ENCODE results near the gene CAPN2.
"Not testable (repeated sequence)": the region's sequence is repeated elsewhere in the genome, so short reads cannot be mapped to it uniquely, and the experiment has no call there.

CAPN2 gene

GRCh38 chr1:223717695-223718363 lies 5.5 kb downstream of the CAPN2 start:
- DNase-seq, result no peak

GRCh38 chr1:223718850-223719249 lies 6.5 kb downstream of the CAPN2 start:
- no peak for DNase-seq

GRCh38 chr1:223720971-223721591 lies 8.7 kb downstream of the CAPN2 start:
- DNase-seq, result no peak

- DNase-seq, result no peak
These were observed 9.6 kb downstream of the CAPN2 start for GRCh38 chr1:223721658-223722607.

GRCh38 chr1:223723351-223723904 lies 11.1 kb downstream of the CAPN2 start:
- no peak for DNase-seq

- no peak for DNase-seq
These were observed 12.0 kb downstream of the CAPN2 start for GRCh38 chr1:223724376-223724775.

- no peak for DNase-seq
These were observed 13.2 kb downstream of the CAPN2 start for GRCh38 chr1:223725578-223725977.

GRCh38 chr1:223726380-223727001 lies 14.2 kb downstream of the CAPN2 start:
- no peak for DNase-seq

- no peak for DNase-seq
These were observed 15.2 kb downstream of the CAPN2 start for GRCh38 chr1:223727541-223727940.

GRCh38 chr1:223729906-223730305 lies 17.6 kb downstream of the CAPN2 start:
- DNase-seq, result no peak

GRCh38 chr1:223730479-223731132 lies 18.3 kb downstream of the CAPN2 start:
- no peak for DNase-seq

GRCh38 chr1:223731133-223731770 lies 18.9 kb downstream of the CAPN2 start:
- no peak for DNase-seq

GRCh38 chr1:223732993-223733798 lies 20.9 kb downstream of the CAPN2 start:
- no peak for DNase-seq

GRCh38 chr1:223733898-223734852 lies 21.8 kb downstream of the CAPN2 start:
- no peak for DNase-seq

- not testable (repeated sequence) for DNase-seq
These were observed 24.3 kb downstream of the CAPN2 start for GRCh38 chr1:223736638-223737037.

GRCh38 chr1:223737342-223737741 lies 25.0 kb downstream of the CAPN2 start:
- DNase-seq, result peak in 1 of 2 experiments; percentile 6

- DNase-seq, result no peak
These were observed 26.4 kb downstream of the CAPN2 start for GRCh38 chr1:223738465-223739365.

GRCh38 chr1:223739366-223740037 lies 27.2 kb downstream of the CAPN2 start:
- no peak for DNase-seq

All from NCI-H524 (cell line).